Skin of body (tissue), 2 donors: Measurements from ENCODE around the gene GALNT9. TPM values are rescaled to one million over a fixed set of nuclear protein-coding genes. Genes with fewer than 3 reads are reported as not detected.

Experiments used
- DNase-seq: peaks from one replicate; lab custom pipeline; 2025; lab: John Stamatoyannopoulos, UW
- total RNA-seq: library from RNA; depleted of rRNA; stranded (reverse); fragments of >200 nt; gene quantifications from one replicate; pipeline ENCODE4 v1.2.3, GENCODE V29; 2014

The GALNT9 gene
- total RNA-seq, 1 donor from 2014 or later = 0.20 TPM

GRCh38 chr12:132174015-132174838 lies 155.2 kb downstream of the GALNT9 start:
- DNase-seq = no peak

- DNase-seq = no peak
Observed at GRCh38 chr12:132173135-132174014, 156.0 kb downstream of the GALNT9 start.

GRCh38 chr12:132172619-132173018 lies 156.8 kb downstream of the GALNT9 start:
- DNase-seq = no peak

GRCh38 chr12:132171968-132172521 lies 157.3 kb downstream of the GALNT9 start:
- DNase-seq = no peak

- DNase-seq = no peak
Observed at GRCh38 chr12:132171293-132171967, 158.0 kb downstream of the GALNT9 start.

- no peak for DNase-seq
Observed at GRCh38 chr12:132170637-132171292, 158.6 kb downstream of the GALNT9 start.

- DNase-seq = peak; percentile 45
Observed at GRCh38 chr12:132170094-132170636, 159.2 kb downstream of the GALNT9 start.

- DNase-seq = no peak
Observed at GRCh38 chr12:132169376-132169775, 160.0 kb downstream of the GALNT9 start.

GRCh38 chr12:132168311-132169031 lies 160.9 kb downstream of the GALNT9 start:
- DNase-seq = no peak

GRCh38 chr12:132167611-132168310 lies 161.6 kb downstream of the GALNT9 start:
- DNase-seq = no peak

GRCh38 chr12:132166801-132167591 lies 162.4 kb downstream of the GALNT9 start:
- DNase-seq = no peak

GRCh38 chr12:132166093-132166492 lies 163.3 kb downstream of the GALNT9 start:
- no peak for DNase-seq

- DNase-seq = no peak
Observed at GRCh38 chr12:132165584-132165983, 163.8 kb downstream of the GALNT9 start.

GRCh38 chr12:132164426-132164825 lies 165.0 kb downstream of the GALNT9 start:
- no peak for DNase-seq

- no peak for DNase-seq
Observed at GRCh38 chr12:132163911-132164288, 165.5 kb downstream of the GALNT9 start.

- DNase-seq = no peak
Observed at GRCh38 chr12:132163041-132163910, 166.1 kb downstream of the GALNT9 start.

- DNase-seq = peak; percentile 16
Observed at GRCh38 chr12:132162508-132163031, 166.8 kb downstream of the GALNT9 start.
